HPDE6-E6E7 (cell line): Measurements from ENCODE around the gene ELK3.

Experiments used
- DNase-seq: peaks from one replicate; pipeline ENCODE4 v3.0.0; 2011; ENCODE audit warnings: missing footprints; ENCODE audit errors: extremely low spot score

The ELK3 gene

GRCh38 chr12:96187956-96188355 is 6.2 kb upstream of the ELK3 start:
- no peak for DNase-seq

- DNase-seq, result no peak
Measured at GRCh38 chr12:96189781-96190180, 4.4 kb upstream of the ELK3 start.

DNA sequence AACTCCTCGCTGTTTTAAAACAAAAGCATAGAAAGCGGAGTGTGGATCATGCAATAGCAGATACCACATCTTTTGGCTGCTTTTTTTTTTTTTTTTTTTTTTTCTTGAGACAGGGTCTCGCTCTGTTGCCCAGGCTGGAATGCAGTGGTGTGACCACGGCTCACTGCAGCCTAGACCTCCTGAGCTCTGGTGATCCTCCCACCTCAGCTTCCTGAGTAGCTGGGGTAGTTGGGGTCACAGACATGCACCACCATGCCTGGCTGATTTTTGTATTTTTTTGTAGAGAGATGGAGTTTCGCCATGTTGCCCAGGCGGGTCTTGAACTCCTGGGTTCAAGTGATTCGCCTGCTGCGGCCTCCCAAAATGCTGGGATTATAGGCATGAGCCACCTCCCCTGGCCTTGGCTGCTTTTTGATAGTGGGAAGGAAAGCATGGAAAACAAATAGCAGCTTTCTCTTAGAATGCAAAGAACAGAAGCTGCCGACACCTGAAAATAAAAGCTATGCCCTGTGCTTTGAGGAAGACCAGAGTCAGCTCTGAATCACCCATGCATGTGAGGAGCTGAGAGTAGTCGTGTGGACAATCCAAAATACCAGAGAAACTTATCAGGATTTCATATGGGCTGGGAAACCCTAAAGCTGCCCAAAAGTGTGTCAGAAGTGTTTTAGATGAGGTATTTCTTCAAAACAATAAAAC is 3.6 kb upstream of the ELK3 start:
- no peak for DNase-seq

GRCh38 chr12:96192926-96193573 is 1.1 kb upstream of the ELK3 start:
- no peak for DNase-seq

DNA sequence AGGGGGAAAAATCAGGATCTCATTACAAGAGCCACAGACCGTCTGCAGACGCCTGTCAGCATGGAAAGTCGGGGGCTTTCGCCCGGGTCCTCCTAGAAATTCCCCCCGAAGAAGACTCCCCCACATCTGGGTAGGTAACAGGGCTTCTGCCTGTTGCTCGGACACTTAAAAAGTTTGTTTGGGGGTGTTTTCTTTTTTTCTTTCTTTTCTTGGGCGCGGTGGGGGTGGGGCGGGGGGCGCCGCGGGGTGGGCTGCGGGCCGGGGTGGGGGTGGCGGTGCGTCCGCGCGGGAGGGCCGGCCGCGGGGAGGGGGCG is 358 bp downstream of the ELK3 start:
- no peak for DNase-seq

- peak; percentile 68 for DNase-seq
Measured at GRCh38 chr12:96194971-96195844, 1.0 kb downstream of the ELK3 start.

DNA sequence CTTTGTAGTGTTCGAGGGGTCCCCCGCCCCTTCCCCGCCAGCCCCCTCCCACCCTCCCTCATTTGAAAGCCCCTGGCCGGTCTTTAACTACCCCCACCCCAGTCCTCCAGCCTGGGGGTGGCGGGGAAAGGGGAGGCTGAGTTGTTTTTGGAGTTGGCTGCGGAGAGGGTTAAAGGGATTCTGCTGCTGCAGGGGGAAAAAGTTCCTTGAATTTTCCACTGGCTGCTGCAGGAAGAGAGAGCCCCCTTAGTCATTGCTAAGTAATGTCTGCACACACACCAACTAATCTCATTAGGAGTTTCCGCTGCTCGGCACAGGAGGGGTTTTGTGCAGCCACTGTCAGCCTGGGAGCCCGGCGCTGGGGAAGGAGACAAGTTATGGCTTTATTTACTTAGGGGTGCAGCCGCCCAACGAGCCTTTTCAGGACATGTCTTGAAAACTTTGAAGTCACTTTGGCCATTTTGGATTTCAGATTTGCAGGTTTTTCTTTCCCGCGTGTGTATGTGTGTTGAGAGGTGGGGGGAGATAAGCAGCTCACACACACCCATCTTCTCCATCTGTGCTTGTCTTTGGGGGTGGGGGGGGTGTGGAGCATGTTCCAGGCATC is 1.8 kb downstream of the ELK3 start:
- no peak for DNase-seq

GRCh38 chr12:96196781-96197180 is 2.6 kb downstream of the ELK3 start:
- no peak for DNase-seq

- DNase-seq, result peak; percentile 83
Measured at GRCh38 chr12:96197503-96198272, 3.5 kb downstream of the ELK3 start.

DNA sequence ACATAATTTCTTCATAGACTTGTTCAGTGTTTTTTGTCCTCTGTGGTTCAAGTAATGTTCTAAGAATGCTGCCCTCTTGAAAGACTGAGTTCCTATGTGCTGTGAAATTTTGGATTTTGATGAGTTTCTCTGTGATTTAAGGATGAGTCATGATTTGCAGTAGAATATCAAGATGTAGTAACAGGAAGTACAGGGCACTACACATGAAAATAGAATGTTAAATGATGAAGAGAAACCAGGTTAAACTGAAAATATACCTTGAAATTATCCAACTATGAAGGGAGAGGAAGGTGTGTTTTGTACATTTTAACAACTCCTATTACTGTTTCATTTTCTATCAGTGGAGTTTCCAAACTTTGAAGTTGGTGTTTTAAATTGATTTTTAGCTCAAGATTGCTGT is 4.8 kb downstream of the ELK3 start:
- DNase-seq, result no peak

DNA sequence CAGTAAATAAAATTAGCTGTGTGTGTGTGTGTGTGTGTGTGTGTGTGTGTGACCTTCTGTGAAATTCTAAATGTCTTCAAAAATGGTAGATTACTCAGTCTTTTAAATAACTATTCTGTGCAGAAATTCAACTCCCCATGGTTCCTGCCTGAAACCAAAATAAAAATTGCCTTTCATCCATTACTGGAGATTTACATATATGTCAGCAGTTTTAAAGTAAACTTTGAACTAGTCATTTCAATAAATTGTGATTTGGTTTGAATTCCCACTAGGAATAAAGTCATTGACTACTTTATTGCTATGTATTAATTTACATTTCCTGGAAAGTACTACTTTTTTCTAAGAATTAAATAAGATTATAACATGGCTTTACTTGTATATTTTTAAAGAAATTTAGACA is 5.3 kb downstream of the ELK3 start:
- DNase-seq, result no peak

DNA sequence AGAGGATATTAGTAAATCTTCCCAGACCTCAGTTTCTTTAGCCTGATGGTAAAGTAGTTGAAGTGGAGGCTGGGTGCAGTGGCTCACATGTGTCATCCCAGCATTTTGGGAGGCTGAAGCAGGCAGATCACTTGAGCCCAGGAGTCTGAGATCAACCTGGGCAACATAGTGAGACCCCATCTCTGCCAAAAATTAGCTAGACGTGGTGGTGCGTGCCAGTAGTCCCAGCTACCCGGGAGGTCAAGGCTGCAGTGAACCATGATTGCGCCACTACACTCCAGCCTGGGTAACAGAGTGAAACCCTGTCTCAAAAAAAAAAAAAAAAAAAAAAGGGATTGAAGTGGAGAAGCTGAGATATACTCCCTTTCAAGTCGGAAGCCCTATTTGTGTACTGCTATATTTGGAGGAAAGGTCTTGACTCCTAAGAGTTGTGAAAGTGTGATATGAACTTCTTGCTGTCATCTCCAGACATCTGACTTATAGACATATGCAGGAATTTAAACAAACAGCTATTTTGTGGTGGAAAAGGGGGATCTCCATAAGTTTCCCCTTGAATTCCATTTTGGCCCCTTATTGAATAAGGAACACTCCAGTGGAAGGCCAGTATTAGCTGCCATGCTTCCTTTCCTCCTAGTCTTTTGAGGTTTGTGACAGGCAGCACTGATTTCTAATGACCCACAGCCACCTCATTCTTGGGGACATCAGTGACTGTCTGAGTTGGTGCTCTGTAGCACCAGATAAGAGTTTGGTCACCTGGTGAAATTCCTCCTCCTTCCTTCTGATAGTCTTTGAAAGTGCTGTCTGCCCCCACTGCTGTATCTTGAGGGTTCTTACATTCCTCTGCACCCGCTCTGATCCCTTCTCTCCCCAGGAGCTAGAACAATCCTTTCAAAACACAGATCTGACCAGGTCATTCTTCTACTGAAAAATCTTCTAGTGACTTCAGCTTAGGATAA is 7.4 kb downstream of the ELK3 start:
- no peak for DNase-seq

DNA sequence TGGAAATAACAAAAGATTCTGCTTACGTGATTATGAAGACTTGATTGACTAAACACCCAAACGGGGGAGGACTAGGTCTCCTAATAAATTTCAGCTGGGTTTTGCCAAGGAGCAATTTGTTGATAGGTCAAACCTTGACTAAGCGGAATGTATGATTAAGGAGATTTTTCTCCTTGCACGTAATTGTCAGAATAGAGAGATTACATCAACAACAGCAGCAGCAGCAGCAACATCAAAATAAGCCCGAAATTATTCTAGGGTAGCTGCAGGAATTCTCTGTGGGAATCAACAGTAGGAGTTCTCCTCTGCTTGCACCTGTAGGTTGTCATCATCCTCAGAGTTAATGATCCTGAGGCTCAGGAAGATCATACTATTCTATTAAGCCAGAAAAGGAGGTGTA is 10.2 kb downstream of the ELK3 start:
- DNase-seq, result no peak

DNA sequence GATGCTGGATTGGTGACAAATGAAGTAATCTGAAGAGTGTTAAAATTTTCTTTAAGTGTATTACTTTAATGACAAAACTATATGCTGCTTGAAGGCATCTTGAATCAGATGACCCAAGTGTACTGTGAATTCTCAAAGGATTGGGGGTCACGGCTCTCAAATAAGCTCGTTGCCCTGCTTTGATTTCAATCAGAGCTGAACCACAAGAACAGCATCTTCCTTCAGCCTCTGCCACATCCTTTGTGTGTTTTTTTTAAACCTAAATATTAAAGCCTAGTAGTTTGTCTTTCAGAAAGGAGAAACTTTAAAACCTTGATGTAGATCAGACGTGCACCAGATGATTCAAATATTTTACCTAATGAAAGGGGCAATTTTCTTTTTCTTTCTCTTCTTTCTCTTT is 11.7 kb downstream of the ELK3 start:
- DNase-seq, result no peak

DNA sequence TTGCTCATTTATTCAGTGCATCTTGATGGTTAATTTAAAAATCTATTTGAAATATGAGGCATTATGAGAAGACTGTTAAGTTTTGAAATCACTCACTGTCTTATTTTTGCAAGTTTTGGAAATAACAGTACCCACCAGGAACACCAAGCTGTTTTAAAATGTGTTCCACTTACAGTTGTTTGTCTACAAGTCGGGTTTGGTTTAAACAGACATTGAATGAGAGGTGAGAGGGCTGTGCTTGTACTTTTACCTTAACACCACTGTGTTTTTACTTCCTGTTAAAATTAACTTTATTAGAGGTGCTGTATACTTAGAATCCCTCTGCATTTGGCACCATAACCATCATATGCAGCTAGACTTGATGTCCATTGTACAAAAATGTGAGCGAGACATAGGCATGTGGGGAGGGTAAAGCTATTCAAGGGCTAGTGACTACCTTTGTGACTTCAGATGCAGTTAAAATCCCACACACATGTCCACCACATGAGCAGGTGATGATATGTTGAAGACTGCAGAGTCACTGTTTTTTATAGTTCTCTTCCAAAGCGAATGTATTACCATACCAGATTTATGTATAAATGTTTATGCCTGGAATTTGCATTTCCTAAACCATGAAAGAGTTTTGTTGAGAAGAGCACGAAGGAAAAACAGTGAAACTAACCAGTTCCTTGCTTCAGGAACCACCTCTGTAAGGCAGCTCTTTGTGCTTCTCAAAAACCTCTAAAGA is 12.9 kb downstream of the ELK3 start:
- no peak for DNase-seq

GRCh38 chr12:96208346-96208745 is 14.2 kb downstream of the ELK3 start:
- no peak for DNase-seq

DNA sequence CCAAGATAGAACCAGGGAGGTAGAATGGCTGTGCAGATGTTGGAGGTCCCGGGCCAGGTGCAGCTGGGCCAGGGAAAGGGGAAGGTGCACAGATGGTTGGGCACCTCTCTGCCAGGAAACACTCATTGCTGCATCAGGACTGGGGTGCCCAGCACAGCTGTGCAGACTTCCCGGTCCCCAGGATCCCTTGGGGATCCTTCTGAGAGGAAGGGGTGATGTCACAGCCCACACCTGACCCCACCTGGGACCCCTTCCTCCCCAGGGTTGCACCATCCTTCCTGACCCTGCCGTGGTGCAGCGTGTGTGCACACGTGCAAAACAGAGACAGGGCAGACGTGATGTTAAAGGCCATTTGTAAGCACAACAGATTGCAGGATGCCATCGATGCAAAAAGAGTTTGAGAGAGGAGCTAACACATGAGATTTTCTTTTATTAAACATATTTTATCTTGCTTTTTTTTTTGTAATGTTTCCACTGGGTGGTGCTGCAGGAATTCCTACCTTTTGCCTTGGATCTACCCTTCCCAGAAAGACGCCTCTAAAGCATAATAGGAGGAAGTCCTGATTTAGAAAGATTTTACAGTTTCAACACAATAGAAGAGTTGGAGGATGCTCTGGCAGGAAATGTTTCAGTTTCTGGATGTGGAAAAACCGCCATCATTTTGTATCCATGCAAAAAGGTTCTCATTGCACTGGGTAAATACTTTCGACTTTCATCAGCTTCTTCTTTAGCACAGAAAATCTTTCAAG is 14.8 kb downstream of the ELK3 start:
- DNase-seq, result no peak

- DNase-seq, result no peak
Measured at GRCh38 chr12:96210376-96211055, 16.3 kb downstream of the ELK3 start.

- DNase-seq, result no peak
Measured at GRCh38 chr12:96211988-96212387, 17.8 kb downstream of the ELK3 start.
